HG02981 (cell line): Measurements from ENCODE around the gene PCBP3.
"Not testable (repeated sequence)": the region's sequence is repeated elsewhere in the genome, so short reads cannot be mapped to it uniquely, and the experiment has no call there.

Source experiments
- ATAC-seq: cut with Tn5 transposase; IDR thresholded peaks from one replicate; pipeline ENCODE4 v1.9.1; 2021; ENCODE audit warnings: mild to moderate bottlenecking, moderate library complexity; ENCODE audit not compliant: unreplicated experiment

PCBP3 gene

DNA sequence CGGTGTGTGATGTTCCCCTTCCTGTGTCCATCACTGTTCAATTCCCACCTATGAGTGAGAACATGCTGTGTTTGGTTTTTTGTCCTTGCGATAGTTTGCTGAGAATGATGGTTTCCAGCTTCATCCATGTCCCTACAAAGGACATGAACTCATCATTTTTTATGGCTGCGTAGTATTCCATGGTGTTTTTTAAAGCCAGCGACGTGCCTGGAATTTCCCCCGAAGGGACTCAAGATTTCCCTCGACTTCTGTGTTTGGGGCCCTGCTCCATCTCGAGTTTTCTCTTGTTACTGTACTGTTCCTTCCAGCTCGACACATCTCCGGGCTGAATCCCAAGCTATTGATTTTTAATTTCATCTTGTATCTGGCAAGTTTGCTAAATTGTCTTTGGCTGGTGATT lies 309.0 kb downstream of the PCBP3 start:
- ATAC-seq = not testable (repeated sequence)

DNA sequence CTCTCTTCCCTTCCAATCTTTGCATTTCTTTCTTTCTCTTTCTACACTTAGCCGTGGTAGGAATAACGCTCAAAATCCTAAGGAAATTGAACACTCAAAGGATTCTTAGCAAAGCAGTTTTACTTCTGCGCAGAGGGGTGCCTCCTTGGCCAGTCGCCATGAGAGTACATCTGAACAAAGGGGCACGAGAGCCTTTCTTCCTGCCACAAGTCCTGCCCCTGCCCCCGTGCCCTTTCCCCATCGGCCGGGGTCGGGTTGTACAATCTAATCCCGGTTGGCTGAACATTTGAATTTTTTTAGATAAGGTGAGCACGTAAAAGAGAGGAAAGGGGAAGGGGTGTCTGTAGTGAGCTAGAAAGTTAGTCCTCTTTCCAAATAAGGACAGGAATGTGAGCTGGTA lies 309.4 kb downstream of the PCBP3 start:
- no peak for ATAC-seq

DNA sequence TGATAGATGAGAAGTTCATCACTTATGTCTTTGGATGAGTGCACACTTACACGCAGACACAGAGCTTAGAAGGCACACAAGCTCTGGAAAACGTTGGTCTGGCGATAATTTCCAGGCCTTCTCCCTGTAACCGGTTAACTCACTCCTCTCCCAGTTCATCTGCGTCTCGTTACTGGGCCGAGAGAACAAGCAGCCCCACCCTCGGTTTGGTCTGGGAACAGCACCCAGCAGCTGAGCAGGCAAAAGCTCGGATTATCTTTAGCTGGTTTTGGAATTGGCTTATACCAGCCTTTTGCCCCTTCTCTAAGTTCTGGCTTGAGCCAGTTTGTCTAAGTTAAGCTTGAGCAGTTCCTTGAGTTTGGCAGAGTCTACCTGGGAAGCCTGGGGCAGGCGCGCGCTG lies 310.7 kb downstream of the PCBP3 start:
- ATAC-seq = no peak

DNA sequence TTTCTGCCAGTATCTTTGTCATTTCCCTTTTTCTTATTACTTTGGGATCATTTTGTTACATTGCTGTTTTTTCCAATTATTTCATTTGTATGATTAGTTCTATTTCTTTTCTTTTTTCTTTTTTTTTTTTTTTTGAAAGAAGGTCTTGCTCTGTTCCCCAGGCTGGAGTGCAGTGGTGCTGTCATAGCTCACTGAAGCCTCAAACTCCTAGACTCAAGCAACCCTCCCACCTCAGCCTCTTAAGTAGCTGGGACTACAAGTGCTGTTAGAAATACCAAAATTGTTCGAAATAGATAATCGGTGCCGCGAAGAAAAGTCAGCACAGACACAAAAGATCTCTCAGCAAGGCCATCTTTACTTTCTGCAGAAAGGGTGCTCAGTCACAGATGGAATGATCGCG lies 311.4 kb downstream of the PCBP3 start:
- ATAC-seq = no peak

DNA sequence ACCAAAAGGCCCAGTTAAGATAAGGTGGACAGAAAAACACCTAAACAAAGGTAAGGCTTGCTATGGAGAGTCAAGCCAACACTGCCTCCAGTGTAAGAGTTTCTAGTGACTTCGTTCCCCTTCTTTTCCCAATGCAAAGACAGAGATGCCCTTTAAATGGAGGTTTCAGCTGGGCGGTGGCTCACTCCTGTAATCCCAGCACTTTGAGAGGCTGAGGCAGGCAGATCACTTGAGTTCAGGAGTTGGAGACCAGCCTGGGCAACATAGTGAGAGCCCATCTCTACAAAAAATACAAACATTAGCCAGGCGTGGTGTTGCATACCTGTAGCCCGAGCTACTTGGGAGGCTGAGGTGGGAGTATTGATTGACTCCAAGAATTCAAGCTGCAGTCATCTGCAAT lies 314.0 kb downstream of the PCBP3 start:
- no peak for ATAC-seq

DNA sequence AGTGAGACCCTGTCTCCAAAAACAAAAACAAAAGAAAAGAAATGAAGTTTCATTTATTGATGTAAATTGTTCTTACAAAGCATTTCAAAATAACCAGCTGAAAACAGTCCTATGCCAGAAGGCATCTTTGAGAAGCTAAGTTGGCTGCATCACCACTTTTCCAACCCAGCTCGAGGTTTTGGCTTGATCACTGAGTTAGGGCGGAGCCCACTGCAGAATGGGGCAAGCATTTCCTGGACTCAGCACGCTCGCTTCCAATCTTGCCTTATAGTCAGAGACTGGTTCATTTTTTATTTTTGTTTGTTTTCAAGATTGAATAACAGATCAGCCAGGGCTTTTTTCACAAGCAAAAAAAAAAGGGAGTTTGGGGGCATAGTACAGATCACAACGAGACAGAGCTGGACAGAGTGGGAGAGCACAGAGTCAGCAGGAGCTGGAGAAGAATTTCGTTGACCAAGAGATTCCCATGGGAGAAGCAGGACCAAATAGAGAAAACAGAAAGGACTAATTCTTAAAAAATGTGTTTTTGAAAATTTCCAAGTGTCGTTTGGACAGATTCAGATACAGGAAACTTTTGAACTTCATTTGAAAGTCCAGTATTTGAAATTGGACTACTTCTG lies 314.6 kb downstream of the PCBP3 start:
- ATAC-seq = no peak

DNA sequence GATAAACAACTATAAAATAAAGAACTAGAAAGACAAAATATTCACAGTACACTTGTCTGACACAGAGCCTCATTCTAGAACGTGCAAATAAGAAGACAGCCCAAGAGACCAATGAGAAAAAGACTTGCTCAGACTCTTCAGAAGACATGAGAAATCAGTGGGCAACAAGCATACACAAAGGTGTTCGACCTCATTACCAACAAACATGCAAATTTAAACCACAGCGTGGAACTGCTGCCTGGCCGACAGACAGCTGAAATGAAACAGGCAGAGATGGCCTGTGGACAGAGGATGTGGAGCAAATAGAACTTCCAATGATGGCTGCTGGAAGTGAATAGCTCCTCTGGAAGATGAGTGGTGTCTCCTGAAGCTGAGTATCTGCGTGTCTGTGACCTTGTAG lies 315.7 kb downstream of the PCBP3 start:
- no peak for ATAC-seq

DNA sequence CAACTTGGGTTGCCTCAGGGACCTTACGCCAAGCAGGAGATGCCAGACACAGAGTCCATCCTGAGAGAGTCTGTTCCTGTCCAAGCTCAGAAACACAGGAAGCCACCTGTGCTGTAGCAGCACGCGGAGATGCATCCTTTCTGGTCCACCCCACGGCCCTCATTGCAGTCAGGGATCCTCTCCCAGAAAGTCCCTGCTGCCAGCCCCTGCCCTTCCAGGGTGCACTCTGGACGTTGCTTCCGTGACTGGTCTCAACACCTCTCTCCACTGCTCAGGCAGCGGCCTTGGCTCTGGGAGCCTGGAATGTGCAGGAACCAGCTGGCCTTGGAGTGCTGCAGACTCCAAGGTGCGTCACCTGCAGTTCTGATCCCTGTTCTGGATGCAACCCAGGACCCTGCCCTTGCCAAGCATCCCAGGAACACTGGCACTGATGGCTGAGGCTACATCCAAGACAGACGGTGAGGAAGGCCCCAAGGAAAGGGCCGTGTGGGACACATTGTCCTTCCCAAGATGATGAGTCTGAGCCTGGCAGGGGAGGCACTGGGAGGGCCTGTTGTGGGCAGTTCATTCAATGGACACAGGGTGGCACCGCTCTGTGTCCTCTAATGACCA lies 316.4 kb downstream of the PCBP3 start:
- no peak for ATAC-seq

DNA sequence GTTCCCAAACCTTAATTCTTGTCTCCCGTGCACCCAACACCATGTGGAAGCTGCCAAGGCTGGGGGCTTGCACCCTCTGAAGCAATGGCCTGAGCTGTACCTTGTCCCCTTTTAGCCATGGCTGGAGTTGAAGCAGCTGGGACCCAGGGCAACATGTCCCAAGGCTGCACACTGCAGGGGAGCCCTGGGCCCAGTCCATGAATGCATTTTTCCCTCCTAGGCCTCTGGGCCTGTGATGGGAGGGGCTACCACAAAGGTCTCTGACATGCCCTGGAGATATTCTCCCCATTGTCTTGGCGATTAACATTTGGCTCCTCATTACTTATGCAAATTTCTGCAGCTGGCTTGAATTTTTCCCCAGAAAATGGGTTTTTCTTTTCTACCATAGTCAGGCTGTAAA lies 317.9 kb downstream of the PCBP3 start:
- ATAC-seq = not testable (repeated sequence)

DNA sequence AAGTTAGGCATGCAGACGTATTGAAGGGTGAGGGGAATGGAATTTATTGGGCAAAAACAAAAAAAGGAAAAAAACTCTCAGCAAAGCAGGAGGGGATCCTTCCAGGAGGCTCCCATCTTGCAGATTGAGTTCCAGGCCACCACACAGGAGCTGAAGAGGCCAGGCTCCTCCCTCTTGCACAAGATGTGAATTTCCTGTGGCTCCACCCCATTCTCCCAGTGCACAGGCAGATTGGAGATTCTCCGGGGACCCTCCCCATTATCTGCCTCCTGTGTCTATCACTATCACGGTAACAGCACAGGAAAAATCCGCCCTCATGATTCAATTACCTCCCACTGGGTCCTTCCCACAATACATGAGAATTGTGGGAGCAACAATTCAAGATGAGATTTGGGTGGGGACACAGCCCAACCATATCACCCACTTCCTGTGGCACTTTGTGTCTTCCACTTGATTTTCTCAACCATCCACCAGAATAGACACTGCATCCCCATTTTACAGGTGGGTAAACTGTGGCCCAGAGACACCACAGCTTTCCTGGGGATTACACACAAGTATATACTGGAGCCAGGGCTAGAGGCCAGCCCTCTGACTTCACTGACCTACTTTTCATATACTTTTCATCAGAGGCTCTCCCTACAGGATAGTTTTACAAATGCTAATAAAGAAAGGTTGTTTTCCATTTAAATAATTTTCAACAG lies 319.2 kb downstream of the PCBP3 start:
- ATAC-seq = no peak

DNA sequence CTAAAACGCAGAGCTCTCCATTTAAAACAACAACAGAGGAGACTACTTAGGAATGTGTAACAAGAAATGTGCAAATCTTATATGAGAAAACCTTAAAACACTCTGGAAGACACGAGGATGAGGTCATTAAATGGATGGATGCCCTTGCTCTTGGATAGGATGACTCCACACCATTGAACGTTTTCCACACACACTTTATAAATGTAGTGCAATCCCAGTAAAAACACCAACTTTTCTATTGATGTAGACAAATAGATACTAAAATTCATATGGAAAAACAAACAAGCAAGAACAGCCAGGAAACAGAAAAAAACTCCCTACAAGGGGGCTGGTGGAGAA lies 319.7 kb downstream of the PCBP3 start:
- ATAC-seq = no peak

DNA sequence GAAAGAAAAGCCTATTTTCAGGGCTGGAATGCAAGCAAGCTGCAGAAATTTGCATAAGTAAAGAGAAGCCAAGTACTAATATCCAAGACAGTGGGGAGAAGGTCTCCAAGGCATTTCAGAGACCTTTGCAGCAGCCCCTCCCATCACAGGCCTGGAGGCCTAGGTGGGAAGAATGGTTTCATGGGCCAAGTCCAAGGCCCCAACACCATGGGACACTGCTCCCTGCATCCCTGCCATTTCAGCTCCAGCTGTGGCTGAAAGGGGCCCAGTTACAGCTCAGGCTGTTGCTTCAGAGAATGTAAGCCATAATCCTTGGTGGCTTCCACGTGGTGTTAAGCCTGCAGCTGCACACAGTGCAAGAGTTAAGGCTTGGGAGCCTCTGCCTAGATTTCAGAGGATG lies 321.1 kb downstream of the PCBP3 start:
- ATAC-seq = no peak

DNA sequence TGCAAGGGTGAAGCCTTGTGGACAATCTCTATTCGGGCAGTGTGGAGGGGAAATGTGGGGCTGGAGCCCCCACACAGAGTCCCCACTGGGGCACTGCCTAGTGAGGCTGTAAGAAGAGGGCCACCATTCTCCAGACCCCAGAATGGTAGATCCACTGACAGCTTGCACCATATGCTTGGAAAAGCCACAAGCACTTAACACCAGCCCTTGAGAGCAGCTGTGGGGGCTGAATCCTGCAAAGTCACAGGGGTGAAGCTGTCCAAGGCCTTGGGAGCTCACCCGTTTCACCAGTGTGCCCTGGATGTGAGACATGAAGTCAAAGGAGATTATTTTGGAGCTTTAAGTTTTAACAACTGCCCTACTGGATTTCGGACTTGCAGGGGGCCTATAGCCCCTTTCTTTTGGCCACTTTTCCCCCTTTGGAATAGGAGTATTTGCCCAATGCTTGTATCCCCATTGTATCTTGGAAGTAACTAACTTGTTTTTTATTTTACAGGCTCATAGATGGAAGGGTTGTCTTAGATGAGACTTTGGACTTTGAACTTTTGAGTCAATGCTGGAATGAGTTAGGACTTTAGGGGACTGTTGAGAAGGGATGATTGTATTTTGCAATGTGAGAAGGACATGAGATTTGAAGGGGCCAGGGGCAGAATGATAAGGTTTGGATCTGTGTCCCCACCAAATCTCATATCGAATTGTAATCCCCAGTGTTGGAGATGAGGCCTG lies 321.7 kb downstream of the PCBP3 start:
- no peak for ATAC-seq

DNA sequence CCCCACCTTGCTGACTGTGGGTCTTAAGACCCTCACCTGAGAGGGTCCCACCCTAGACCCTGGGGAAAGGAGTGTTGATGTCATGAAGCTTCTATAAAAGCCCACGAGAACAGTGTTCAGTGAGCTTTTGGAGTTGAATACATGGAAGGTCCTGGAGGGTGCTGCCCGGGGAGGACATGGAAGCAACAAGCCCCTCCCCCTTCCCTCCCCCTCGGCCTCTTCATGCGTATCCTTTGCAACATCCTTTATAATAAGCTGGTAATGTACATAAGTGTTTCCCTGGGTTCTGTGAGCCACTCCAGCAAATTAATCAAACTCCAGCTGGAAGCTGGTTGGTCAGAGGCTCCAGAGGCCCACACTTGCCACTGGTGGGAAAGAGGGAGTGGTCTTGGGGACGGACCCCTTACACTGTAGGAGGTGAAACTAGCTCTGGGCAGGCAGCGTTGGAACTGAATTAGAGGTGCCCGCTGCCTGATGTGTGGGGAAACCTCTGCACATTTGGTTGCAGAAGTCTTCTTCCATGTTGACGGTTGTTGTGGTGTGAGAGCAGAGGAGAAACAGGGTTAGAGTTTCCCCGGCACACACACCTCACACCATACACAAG lies 323.4 kb downstream of the PCBP3 start:
- ATAC-seq = no peak

DNA sequence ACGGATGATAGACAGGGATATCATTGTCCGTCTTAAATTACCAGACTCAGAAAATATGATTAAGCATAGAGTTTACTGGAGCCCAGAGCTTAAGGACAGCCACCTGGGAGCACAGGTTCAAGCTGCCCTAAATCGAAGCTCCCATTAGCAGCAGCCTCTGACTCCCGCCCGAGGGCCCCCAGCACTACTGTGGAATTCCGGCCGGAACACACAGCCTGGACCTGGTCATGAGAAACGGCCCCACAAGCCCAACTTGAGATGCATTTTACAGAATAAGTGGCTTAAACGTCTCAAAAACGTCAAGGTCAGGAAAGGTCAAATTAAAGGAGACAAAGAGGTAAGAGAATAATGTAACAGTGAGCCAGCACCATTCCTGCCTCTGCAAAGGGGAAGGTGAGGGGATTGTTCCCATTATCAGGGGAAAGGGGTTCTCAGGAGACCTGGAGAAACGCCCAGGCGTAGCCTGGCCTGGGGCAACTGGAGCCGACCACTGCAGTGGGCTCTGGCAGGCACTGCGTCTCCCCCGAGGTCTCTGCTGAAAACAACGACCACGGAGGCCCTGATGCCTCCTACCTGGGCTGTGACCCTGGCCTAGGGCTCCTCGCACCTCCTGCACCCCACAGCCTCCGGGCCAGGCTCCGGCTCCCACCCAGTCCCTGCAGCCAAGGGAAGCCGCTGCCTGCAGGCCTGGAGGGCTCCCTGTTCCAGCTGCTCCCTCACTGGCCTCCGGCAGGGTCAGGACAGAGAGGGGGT lies 326.6 kb downstream of the PCBP3 start:
- ATAC-seq = no peak

DNA sequence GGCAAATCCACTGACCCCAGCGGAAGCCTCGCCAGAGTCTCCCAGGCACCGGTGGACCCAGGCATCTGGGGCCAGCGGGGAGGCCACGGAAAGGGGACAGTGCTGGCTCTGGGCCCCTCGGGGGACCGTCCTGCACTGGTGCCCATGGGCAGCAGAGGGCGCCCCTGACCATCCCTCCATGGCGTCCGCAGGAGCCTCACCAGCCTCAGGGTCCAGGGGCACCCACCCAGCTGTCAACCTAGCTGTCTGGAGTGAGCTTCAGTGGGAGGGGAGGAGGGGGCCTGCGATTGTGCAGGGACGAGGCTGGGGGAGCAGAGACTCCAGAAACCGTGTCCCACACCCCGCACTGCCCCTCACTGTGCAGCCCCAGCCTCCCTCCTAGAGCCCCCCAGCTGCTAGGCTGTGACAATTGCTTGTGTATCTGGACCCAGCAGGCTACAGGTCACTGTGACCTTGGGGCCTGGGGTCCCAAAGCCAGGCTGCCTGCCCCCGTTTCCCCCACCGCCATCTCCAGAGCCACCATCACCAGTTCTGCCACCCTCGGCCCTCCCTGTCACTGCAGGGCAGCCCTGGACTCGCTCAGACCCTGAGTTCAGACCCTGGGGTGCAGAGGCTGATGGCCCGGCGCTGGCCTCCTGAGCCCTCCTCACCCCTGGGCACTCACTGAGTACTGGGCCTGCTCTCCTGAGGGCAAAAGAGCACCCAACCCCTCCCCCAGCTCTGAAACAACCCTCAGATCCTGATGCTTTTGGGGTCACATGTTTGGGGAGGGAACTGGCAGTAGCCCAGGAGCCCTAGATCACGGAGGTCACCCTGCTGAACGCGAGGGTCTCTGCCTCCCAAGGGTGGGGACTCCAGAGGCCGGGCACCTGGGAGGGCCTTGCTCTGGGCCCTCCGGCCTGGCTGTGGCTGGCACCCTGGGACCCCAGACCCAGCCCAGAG lies 327.4 kb downstream of the PCBP3 start:
- no peak for ATAC-seq

DNA sequence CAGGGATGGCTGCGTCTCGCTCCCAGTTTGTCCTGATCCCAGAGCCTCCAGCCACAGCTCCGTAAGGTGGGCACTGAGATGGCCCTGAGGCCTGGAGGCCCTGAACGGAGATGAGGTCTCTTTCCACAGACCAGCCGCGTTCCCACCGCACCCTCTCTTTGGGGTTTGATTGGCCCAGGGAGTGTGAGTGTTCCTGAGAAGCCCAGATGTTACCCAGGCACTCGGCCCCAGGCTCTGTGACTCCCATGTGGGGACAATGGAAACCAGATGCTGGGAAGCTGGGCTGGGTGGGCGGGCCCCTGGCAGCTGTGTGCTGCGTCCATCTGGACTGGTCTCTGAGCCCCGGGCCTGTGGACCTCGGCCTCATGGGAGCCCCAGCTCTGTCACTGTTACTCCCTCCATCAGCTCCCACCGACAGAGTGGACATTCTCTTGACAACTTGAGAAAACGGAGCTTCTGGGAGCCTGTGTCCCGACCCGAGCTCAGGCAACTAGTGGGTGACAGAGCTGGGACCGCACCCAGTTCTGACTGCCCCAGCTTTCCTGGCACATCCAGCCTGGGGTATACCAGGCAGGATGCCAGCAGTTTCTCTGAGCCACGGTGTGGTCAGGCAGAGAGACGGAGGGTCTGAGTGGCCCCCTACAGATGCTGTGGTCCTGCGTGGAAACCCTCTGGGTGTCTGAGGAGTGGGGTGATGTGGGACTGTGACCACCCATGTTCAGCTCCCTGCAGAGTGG lies 328.3 kb downstream of the PCBP3 start:
- no peak for ATAC-seq

DNA sequence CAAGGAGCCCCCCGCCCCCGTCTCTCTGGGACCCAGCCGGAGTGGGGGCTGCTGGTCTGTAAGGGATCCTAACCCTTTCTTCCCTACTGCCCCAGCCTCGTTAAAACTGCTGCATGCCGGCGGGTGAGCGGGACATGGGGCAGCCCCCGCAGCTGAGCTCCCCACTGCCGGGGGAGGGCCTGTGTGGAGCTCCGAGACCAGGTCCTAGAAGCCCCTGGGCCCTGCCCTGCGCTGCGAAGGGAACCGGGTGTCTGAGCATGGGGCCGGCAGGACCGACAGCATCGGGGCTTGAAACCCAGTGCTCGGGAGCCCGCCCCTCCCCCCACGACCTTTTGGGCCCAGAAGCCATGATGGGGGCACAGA lies 328.8 kb downstream of the PCBP3 start:
- no peak for ATAC-seq
